GM12878 (cell line): Measurements from ENCODE around the gene FIBCD1. TPM values are rescaled to one million over a fixed set of nuclear protein-coding genes. Genes with fewer than 3 reads are reported as not detected.

ENCODE experiments used
- ATAC-seq: fragments of 200-7000 bp; cut with Tn5 transposase; 3 replicates; pipeline ENCODE4 v1.9.1; 2020; ENCODE audit warnings: mild to moderate bottlenecking, moderate library complexity
- BruUV-seq: library from RNA; stranded (reverse); fragments of 400-500 nt; replicated peaks from 2 replicates; lab custom pipeline; 2021; lab: Mats Ljungman, UMichigan
- CTCF ChIA-PET: fragments of 300-600 bp; sonication (Branson Sonifier 250); formaldehyde crosslinking; extraction: SDS; loops from one replicate; lab custom pipeline; 2021; ENCODE audit warnings: inconsistent platforms; lab: Yijun Ruan, JAX
- POLR2A ChIA-PET: fragments of 350-600 bp; formaldehyde crosslinking; extraction: SDS; loops from one replicate; lab custom pipeline; 2021; ENCODE audit warnings: inconsistent platforms; lab: Charles Lee
- RAD21 ChIA-PET: fragments of 300-600 bp; sonication (Branson Sonifier 250); formaldehyde crosslinking; loops from one replicate; lab custom pipeline; 2023; ENCODE audit warnings: antibody characterized with exemption; ENCODE audit not compliant: unreplicated experiment; lab: Charles Lee
- SMC1A ChIA-PET: fragments of 300-600 bp; sonication (Branson Sonifier 250); formaldehyde crosslinking; loops from one replicate; lab custom pipeline; 2023; ENCODE audit not compliant: unreplicated experiment, uncharacterized antibody; lab: Charles Lee
- DNase-seq: peaks from one replicate; pipeline ENCODE4 v3.0.0-alpha.2; 2011; ENCODE audit warnings: low read depth, low spot score
- FAIRE-seq: peaks from 3 replicates; lab custom pipeline; 2011; peaks lifted over from hg19 to GRCh38; lab: Jason Lieb, UNC
- H2AFZ ChIP-seq: 2 replicates; pipeline ENCODE4 v1.6.0; 2011; ENCODE audit warnings: low read depth, low read length, control low read depth; ENCODE audit not compliant: control insufficient read depth
- H3K27ac ChIP-seq: 2 replicates; pipeline ENCODE4 v1.5.1; 2011; ENCODE audit warnings: control low read depth; ENCODE audit not compliant: control insufficient read depth, insufficient read depth
- H3K27me3 ChIP-seq, 2 experiments: replicated peaks in 1 of 2; 2 replicates each; pipeline versions ENCODE4 v1.6.0 to v1.6.1; 2011; ENCODE audit warnings: low read length in 1 of 2; ENCODE audit not compliant: control insufficient read depth in 2 of 2, insufficient read depth in 2 of 2
- H3K36me3 ChIP-seq, 2 experiments: 2 replicates each; pipeline ENCODE4 v1.5.1; 2011; ENCODE audit warnings: low read length in 1 of 2; ENCODE audit not compliant: control insufficient read depth in 2 of 2, insufficient read depth in 2 of 2
- H3K4me1 ChIP-seq: 2 replicates; pipeline ENCODE4 v1.6.1; 2011; ENCODE audit warnings: mild to moderate bottlenecking, low read length, moderate library complexity, mixed read lengths; ENCODE audit not compliant: control insufficient read depth, insufficient read depth
- H3K4me2 ChIP-seq: 2 replicates; pipeline ENCODE4 v1.6.0; 2011; ENCODE audit warnings: control low read depth; ENCODE audit not compliant: control insufficient read depth, insufficient read depth
- H3K4me3 ChIP-seq: fragments of 200-600 bp; sonication (generic); 2 replicates; pipeline ENCODE4 v1.5.1; 2016
- H3K79me2 ChIP-seq: 2 replicates; pipeline ENCODE4 v1.6.0; 2011; ENCODE audit warnings: low read length; ENCODE audit not compliant: control insufficient read depth, insufficient read depth
- H3K9ac ChIP-seq: 2 replicates; pipeline ENCODE4 v1.8.0; 2011; ENCODE audit warnings: low read length, control low read depth, mixed read lengths; ENCODE audit not compliant: control insufficient read depth, insufficient read depth
- H3K9me3 ChIP-seq: replicated peaks from 3 replicates; pipeline ENCODE4 v1.5.1; 2011; ENCODE audit warnings: mild to moderate bottlenecking, low read length; ENCODE audit not compliant: control insufficient read depth, insufficient read depth
- H4K20me1 ChIP-seq: 2 replicates; pipeline ENCODE4 v1.6.0; 2011; ENCODE audit not compliant: control insufficient read depth, insufficient read depth
- BMI1 ChIP-seq: fragments of 450-650 bp; IDR thresholded peaks from 2 replicates; pipeline ENCODE4 v1.6.1; 2016; ENCODE audit warnings: mild to moderate bottlenecking, moderate library complexity, borderline replicate concordance
- E2F8 ChIP-seq: fragments of 450-650 bp; IDR thresholded peaks from 2 replicates; pipeline ENCODE4 v1.6.1; 2018; ENCODE audit warnings: mild to moderate bottlenecking, low read depth, moderate library complexity; ENCODE audit not compliant: partially characterized antibody
- KLF5 ChIP-seq: fragments of 450-650 bp; IDR thresholded peaks from 2 replicates; pipeline ENCODE4 v1.6.1; 2014; ENCODE audit warnings: mild to moderate bottlenecking; ENCODE audit not compliant: partially characterized antibody
- MTA3 ChIP-seq: IDR thresholded peaks from 2 replicates; pipeline ENCODE4 v1.6.1; 2012; ENCODE audit warnings: low read length, inconsistent platforms, borderline replicate concordance
- POU2F2 ChIP-seq: IDR thresholded peaks from 3 replicates; pipeline ENCODE4 v1.6.1; 2011; ENCODE audit warnings: low read depth, mild to moderate bottlenecking, low read length, borderline replicate concordance
- RBBP5 ChIP-seq: fragments of 200-600 bp; sonication (generic); conservative IDR thresholded peaks from 2 replicates; pipeline ENCODE4 v1.6.1; 2016
- SMAD5 ChIP-seq: IDR thresholded peaks from 2 replicates; pipeline ENCODE4 v1.6.1; 2016; ENCODE audit warnings: antibody characterized with exemption, low read depth
- SRF ChIP-seq, 2 experiments: IDR thresholded peaks; 2 replicates each; pipeline ENCODE4 v1.6.1; 2011; ENCODE audit warnings: low read depth in 2 of 2, low read length in 2 of 2, mild to moderate bottlenecking in 1 of 2, moderate library complexity in 1 of 2
- WGBS: methylation state at CpG from one replicate; pipeline ENCODE4 v1.1.6; 2016; ENCODE audit warnings: low lambda C conversion rate; ENCODE audit not compliant: insufficient replicate concordance, insufficient coverage; ENCODE audit errors: missing lambda C conversion rate; 5-methylcytosine and 5-hydroxymethylcytosine counted together
- in situ Hi-C: fragments of 300-500 bp; cut with MboI; formaldehyde crosslinking; loops from 9 replicates; pipeline ENCODE4 v1.14.3; 2018; ENCODE audit warnings: mixed read lengths
- intact Hi-C: fragments of 100-400 bp; cut with micrococcal nuclease; formaldehyde crosslinking; loops from one replicate; pipeline ENCODE4 v1.14.2; 2022; ENCODE audit not compliant: unreplicated experiment
- polyA plus RNA-seq, 11 experiments: library from polyadenylated mRNA; depleted of rRNA in 4 of 11; unstranded in 6 of 11; stranded (reverse) in 5 of 11; fragments of >200 nt; fragmentation: Nextera tagmentation in 4 of 11; fragmentation: Illumina TruSeq in 1 of 11; extraction: Ambion mirVana in 4 of 11; extraction: Trizol in 1 of 11; gene quantifications; 1 replicate in 1 of 11; 2 replicates in 10 of 11; pipeline versions ENCODE4 v1.2.1 to v1.2.3, GENCODE V29; 2011 to 2016; ENCODE audit warnings: inconsistent platforms in 2 of 11, missing spikeins in 2 of 11, low read depth in 1 of 11
- total RNA-seq, 4 experiments: library from RNA; depleted of rRNA in 3 of 4; stranded (reverse); fragments of >200 nt in 3 of 4; fragmentation: Illumina TruSeq in 1 of 4; extraction: Trizol in 1 of 4; gene quantifications; 2 replicates each; pipeline versions ENCODE4 v1.2.1 to v1.2.3, GENCODE V29; 2013 to 2021

Gene FIBCD1
- total and polyA plus RNA-seq, 10 of the 15 experiments (the other 5 are each of a cell fraction or from before 2014, with no cell fraction given), result 0.04 to 0.95 (median 0.25) TPM; not detected in 6

- TF ChIP-seq E2F8 (no peak), RBBP5 (no peak), BMI1 (no peak)
Observed at GRCh38 chr9:130899051-130899748, 39.8 kb downstream of the FIBCD1 start (continued).

- TF ChIP-seq SRF (IDR thresholded peaks at IDR 0.05; ENCODE audit: low read depth in 2 of 2, low read length in 2 of 2) (no peak), KLF5 (no peak), MTA3 (no peak), POU2F2 (no peak), SMAD5 (no peak)
- Histone ChIP-seq H3K4me2 (no peak overlapping the region), H3K79me2 (no peaks in the 10 kb centered on the region), H3K4me1 (no peaks in the 10 kb centered on the region), H2AFZ (no peak overlapping the region), H3K36me3 (no peaks in the 10 kb centered on the region), H3K9ac (no peak overlapping the region), H4K20me1 (no peaks in the 10 kb centered on the region), H3K27ac (no peak overlapping the region), H3K27me3 (no peaks in the 10 kb centered on the region; a peak in 1 of 4 replicates), H3K9me3 (no peaks in the 10 kb centered on the region), H3K4me3 (no peak overlapping the region)
- in situ Hi-C loops, result no loop called here
- WGBS, result 34% methylated on average over 4 of the region's 4 CpGs
- ATAC-seq (no peak), FAIRE-seq (no peak), DNase-seq (no peak)
- RAD21 ChIA-PET, result no interaction called here
- POLR2A ChIA-PET, result no interaction called here
- BruUV-seq, result no TSS peak
- CTCF ChIA-PET, result interaction anchor here (0.6 kb wide), 1 partner anchor 192 kb away, joined by 3 read pairs; no protein-coding TSS in a partner anchor
- SMC1A ChIA-PET, result no interaction called here
- intact Hi-C loops, result no loop called here
Observed at GRCh38 chr9:130898552-130898852, 40.5 kb downstream of the FIBCD1 start.
